CD8-positive, alpha-beta memory T cell (primary cell): ENCODE results near the gene EQTN. TPM values are rescaled to one million over a fixed set of nuclear protein-coding genes. Genes with fewer than 3 reads are reported as not detected.
"Not testable (repeated sequence)": the region's sequence is repeated elsewhere in the genome, so short reads cannot be mapped to it uniquely, and the experiment has no call there.

Experiments
- CTCF ChIA-PET: fragments of 350-600 bp; sonication (Branson Sonifier 250); formaldehyde crosslinking; loops from one replicate; lab custom pipeline; 2021; ENCODE audit warnings: antibody characterized with exemption; lab: Charles Lee
- POLR2A ChIA-PET: fragments of 350-600 bp; sonication (Branson Sonifier 250); formaldehyde crosslinking; loops from one replicate; lab custom pipeline; 2021; ENCODE audit warnings: antibody characterized with exemption; lab: Charles Lee
- DNase-seq, 5 donors: peaks; one replicate each; pipeline versions ENCODE4 v3.0.0 to v3.0.0-alpha.2; 2020 to 2022; ENCODE audit warnings: mixed read lengths in 1 of 5
- H3K27ac ChIP-seq: one replicate; pipeline ENCODE4 v1.7.0; 2013; ENCODE audit warnings: low read depth, mild to moderate bottlenecking, low read length, moderate library complexity
- H3K27me3 ChIP-seq: 2 replicates; pipeline ENCODE4 v1.7.0; 2013; ENCODE audit warnings: low read length, mild to moderate bottlenecking; ENCODE audit not compliant: insufficient read depth, poor library complexity, severe bottlenecking
- H3K36me3 ChIP-seq: 2 replicates; pipeline ENCODE4 v1.7.0; 2013; ENCODE audit warnings: mild to moderate bottlenecking, low read length, moderate library complexity; ENCODE audit not compliant: insufficient read depth
- H3K4me1 ChIP-seq: 2 replicates; pipeline ENCODE4 v1.7.0; 2013; ENCODE audit warnings: mild to moderate bottlenecking, low read length, moderate library complexity; ENCODE audit not compliant: insufficient read depth
- H3K4me3 ChIP-seq: 2 replicates; pipeline ENCODE4 v1.7.0; 2013; ENCODE audit warnings: mild to moderate bottlenecking, low read length
- H3K9me3 ChIP-seq: 2 replicates; pipeline ENCODE4 v1.7.0; 2013; ENCODE audit warnings: mild to moderate bottlenecking, low read length
- H3K27ac Mint-ChIP-seq, 8 donors: one replicate each; pipeline ENCODE4 v1.8.0; 2020 to 2021; ENCODE audit warnings: mixed read lengths in 8 of 8, mild to moderate bottlenecking in 6 of 8, inconsistent platforms in 3 of 8, moderate library complexity in 3 of 8
- H3K27me3 Mint-ChIP-seq, 2 donors: one replicate each; pipeline ENCODE4 v1.8.0; 2020 to 2021; ENCODE audit warnings: mixed read lengths in 2 of 2, mild to moderate bottlenecking in 1 of 2, moderate library complexity in 1 of 2
- H3K36me3 Mint-ChIP-seq, 3 donors: one replicate each; pipeline ENCODE4 v1.8.0; 2020 to 2021; ENCODE audit warnings: mixed read lengths in 3 of 3, inconsistent platforms in 1 of 3, mild to moderate bottlenecking in 1 of 3
- H3K4me1 Mint-ChIP-seq, 3 donors: one replicate each; pipeline ENCODE4 v1.8.0; 2020 to 2021; ENCODE audit warnings: mixed read lengths in 3 of 3, inconsistent platforms in 1 of 3, mild to moderate bottlenecking in 1 of 3
- H3K4me3 Mint-ChIP-seq, 7 donors: one replicate each; pipeline ENCODE4 v1.8.0; 2020 to 2021; ENCODE audit warnings: mixed read lengths in 7 of 7, mild to moderate bottlenecking in 6 of 7, moderate library complexity in 4 of 7, inconsistent platforms in 2 of 7
- H3K9me3 Mint-ChIP-seq, 5 donors: one replicate each; pipeline ENCODE4 v1.8.0; 2020 to 2022; ENCODE audit warnings: mixed read lengths in 5 of 5, mild to moderate bottlenecking in 3 of 5, moderate library complexity in 2 of 5, inconsistent platforms in 1 of 5
- polyA plus RNA-seq: library from polyadenylated mRNA; unstranded; fragments of 300-500 nt; fragmentation: Illumina TruSeq; gene quantifications from one replicate; pipeline ENCODE4 v1.2.3, GENCODE V29; 2021
- total RNA-seq, 2 experiments: library from RNA; stranded (reverse); gene quantifications; one replicate each; pipeline ENCODE4 v1.2.3, GENCODE V29; 2021

EQTN gene
- total and polyA plus RNA-seq, 3 experiments from 2014 or later = not detected

DNA sequence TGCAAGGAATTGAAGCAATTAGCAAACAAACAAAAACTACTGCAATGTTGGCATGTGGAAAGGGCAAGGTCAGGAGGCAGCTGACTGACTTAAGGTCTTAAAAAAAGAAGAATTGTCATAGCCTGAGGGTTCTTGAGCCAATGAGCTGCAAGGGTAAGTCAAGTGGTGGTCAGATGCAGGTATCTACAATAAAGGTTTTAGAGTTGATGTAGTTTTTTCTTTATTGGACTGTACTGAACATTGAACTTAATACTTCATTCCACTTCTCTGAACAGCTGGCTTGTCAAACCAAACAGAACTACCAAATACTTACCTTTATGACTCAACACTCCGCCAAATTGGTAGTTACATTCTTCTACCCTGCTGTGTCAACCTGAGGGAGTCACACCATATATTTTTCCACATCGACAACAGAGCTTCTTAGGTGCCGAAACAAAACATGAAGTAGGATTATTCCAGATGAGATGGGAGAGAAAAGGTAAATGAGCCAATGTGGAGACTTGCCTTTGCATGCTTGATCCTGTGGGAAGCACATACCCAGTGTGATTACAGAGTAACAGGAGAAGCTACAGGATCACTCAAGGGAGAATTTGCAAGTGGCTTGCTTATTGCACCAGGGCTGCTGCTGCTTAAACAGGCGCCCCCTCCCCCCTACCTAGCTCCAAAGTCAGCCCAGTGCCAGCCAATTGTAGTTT lies 35.3 kb downstream of the EQTN start:
- no peaks in the 10 kb centered on the region for H3K9me3 Mint-ChIP-seq
- H3K36me3 Mint-ChIP-seq = no peaks in the 10 kb centered on the region
- no peaks in the 10 kb centered on the region for H3K27me3 ChIP-seq
- H3K27ac Mint-ChIP-seq = no peak overlapping the region
- no peak overlapping the region for H3K4me3 Mint-ChIP-seq
- DNase-seq = no peak
- ChIA-PET POLR2A (no interaction called here), CTCF (no interaction called here)
- peaks cover 2 to 6% of the 10 kb centered on the region in 2 donors for H3K27me3 Mint-ChIP-seq
- no peaks in the 10 kb centered on the region for H3K9me3 ChIP-seq
- no peaks in the 10 kb centered on the region for H3K36me3 ChIP-seq
- no peak overlapping the region for H3K4me3 ChIP-seq
- H3K27ac ChIP-seq = no peak overlapping the region
- no peaks in the 10 kb centered on the region for H3K4me1 Mint-ChIP-seq
- H3K4me1 ChIP-seq = no peaks in the 10 kb centered on the region

DNA sequence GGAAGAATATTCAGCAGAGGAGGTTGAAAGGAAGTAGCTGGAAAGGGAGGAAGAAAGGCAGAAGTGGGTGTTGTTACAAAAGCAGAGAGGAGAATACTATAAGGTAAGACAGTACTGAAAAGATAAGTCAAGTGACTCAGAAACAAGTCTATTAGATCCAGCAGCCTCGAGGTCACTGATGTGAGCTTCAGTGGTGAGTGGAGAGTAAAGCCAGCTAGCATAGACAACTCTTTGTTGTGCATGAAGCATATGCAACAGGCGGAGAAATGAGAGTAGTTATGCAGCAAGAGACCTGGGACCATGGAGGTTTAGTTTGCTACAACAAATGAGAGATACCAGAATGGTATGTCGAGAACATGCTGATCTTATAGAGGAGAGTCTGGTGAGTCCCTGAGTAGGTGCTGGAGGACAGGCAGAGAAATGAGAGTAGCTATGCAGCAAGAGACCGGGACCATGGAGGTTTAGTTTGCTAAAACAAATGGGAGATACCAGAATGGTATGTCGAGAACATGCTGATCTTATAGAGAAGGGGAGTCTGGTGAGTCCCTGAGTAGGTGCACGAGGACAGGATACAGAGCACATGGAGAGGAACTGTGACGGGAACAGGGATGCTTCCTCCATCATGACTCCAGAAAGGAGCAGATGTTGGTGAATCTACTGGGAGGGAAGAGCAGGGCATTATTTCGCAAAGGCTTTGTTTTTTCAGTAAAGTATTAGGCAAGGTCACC lies 36.0 kb downstream of the EQTN start:
- no peaks in the 10 kb centered on the region for H3K36me3 Mint-ChIP-seq
- H3K27ac Mint-ChIP-seq = no peak overlapping the region
- Histone ChIP-seq H3K27ac (no peak overlapping the region), H3K9me3 (no peaks in the 10 kb centered on the region), H3K4me1 (no peaks in the 10 kb centered on the region), H3K27me3 (no peaks in the 10 kb centered on the region), H3K36me3 (no peaks in the 10 kb centered on the region), H3K4me3 (no peak overlapping the region)
- no peak overlapping the region for H3K4me3 Mint-ChIP-seq
- no peak for DNase-seq
- CTCF ChIA-PET = no interaction called here
- no peaks in the 10 kb centered on the region for H3K9me3 Mint-ChIP-seq
- no peaks in the 10 kb centered on the region for H3K4me1 Mint-ChIP-seq
- H3K27me3 Mint-ChIP-seq = peaks cover 2 to 6% of the 10 kb centered on the region in 2 donors
- POLR2A ChIA-PET = no interaction called here

DNA sequence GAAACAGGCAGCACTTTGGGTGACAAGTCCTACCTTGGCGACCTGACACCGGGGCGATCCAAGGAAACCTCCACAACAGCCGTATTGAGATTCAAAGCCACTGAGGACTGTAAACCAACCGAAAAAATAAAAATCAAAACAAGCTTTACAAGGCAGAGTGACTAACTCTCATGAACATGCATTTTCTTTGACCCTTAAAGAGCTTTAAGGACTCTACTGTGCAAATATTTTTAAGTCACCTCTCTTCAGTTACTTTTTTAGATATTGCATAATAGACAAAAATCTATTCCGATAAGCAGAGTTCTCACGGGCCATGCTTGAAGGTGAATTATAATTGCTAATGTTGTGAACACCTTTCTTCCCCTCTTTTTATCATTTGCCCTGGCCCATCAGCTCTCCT lies 38.3 kb downstream of the EQTN start:
- H3K27ac Mint-ChIP-seq = no peak overlapping the region
- no peaks in the 10 kb centered on the region for H3K36me3 Mint-ChIP-seq
- Histone ChIP-seq H3K4me3 (no peak overlapping the region), H3K36me3 (no peaks in the 10 kb centered on the region), H3K27ac (no peak overlapping the region), H3K27me3 (no peaks in the 10 kb centered on the region), H3K4me1 (no peaks in the 10 kb centered on the region), H3K9me3 (no peaks in the 10 kb centered on the region)
- H3K4me1 Mint-ChIP-seq = no peaks in the 10 kb centered on the region
- ChIA-PET POLR2A (no interaction called here), CTCF (interaction anchor here (1.4 kb wide), 1 partner anchor 18 kb away, joined by 3 read pairs; no protein-coding TSS in a partner anchor)
- H3K27me3 Mint-ChIP-seq = peaks cover 0 to 2% of the 10 kb centered on the region in 2 donors
- peaks cover 0 to 3% (median 0%) of the 10 kb centered on the region in 5 donors for H3K9me3 Mint-ChIP-seq
- DNase-seq = no peak
- no peak overlapping the region for H3K4me3 Mint-ChIP-seq

DNA sequence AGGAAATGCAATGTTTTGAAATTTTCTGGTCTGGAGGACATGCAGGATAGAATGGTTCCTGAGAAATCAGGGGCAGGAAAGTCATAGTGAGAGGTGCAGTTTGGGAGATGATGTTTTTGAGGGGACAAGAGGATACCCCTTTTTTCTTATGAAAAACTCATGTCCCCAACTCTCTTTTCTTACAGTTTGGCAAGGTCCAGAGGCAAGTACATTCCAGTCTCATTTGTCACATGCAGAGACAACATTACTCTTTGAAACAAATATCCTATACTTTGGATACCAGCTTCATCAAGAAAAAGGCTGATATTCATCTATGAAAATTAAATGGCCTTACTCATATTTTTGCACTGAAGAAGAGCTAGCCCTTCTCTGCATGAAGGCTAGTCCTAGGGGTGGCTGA lies 48.2 kb downstream of the EQTN start:
- H3K4me1 ChIP-seq = no peaks in the 10 kb centered on the region
- Mint-ChIP-seq H3K4me1 (no peaks in the 10 kb centered on the region), H3K9me3 (peaks cover 0 to 5% (median 0%) of the 10 kb centered on the region in 5 donors), H3K27ac (no peak overlapping the region), H3K36me3 (no peaks in the 10 kb centered on the region), H3K27me3 (peaks cover 5 to 6% of the 10 kb centered on the region in 2 donors), H3K4me3 (no peak overlapping the region)
- ChIA-PET POLR2A (no interaction called here), CTCF (no interaction called here)
- H3K36me3 ChIP-seq = no peaks in the 10 kb centered on the region
- H3K27ac ChIP-seq = no peak overlapping the region
- H3K27me3 ChIP-seq = no peaks in the 10 kb centered on the region
- H3K4me3 ChIP-seq = no peak overlapping the region
- no peak for DNase-seq
- H3K9me3 ChIP-seq = no peaks in the 10 kb centered on the region

DNA sequence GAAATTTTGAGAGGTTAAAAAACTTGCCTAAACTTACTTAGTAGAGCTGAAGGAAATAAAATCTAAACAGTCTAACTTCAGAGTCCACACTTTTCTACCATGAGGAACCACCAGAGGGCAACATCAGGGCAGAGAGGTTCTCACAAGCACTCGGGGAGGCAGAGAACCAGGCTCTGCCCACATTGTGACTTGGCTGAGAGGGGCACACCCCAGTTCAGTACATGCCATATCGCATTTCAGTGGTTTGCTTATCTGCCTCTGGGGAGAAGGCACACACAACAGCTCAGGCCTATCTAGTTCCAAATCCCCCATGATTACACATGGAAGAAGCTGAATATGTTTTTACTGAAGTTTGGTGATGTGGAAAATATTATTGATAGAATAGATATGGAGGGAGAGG lies 49.2 kb downstream of the EQTN start:
- no peak overlapping the region for H3K27ac ChIP-seq
- no peaks in the 10 kb centered on the region for H3K36me3 ChIP-seq
- ChIA-PET CTCF (no interaction called here), POLR2A (no interaction called here)
- Mint-ChIP-seq H3K36me3 (no peaks in the 10 kb centered on the region), H3K27ac (no peak overlapping the region), H3K4me1 (no peaks in the 10 kb centered on the region), H3K27me3 (peaks cover 2 to 6% of the 10 kb centered on the region in 2 donors), H3K4me3 (no peak overlapping the region), H3K9me3 (peaks cover 0 to 4% (median 2%) of the 10 kb centered on the region in 5 donors)
- no peak for DNase-seq
- no peak overlapping the region for H3K4me3 ChIP-seq
- no peaks in the 10 kb centered on the region for H3K9me3 ChIP-seq
- H3K27me3 ChIP-seq = no peaks in the 10 kb centered on the region
- no peaks in the 10 kb centered on the region for H3K4me1 ChIP-seq

DNA sequence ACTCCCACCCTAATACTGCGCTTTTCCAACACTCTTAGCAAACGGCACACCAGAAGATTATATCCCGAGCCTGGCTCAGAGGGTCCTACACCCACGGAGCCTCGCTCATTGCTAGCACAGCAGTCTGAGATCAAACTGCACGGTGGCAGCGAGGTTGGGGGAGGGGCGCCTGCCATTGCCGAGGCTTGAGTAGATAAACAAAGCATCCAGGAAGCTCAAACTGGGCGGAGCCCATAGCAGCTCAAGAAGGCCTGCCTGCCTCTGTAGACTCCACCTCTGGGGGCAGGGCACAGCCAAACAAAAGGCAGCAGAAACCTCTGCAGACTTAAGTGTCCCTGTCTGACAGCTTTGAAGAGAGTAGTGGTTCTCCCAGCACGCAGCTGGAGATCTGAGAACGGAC lies 57.3 kb downstream of the EQTN start:
- H3K27me3 Mint-ChIP-seq, H3K9me3 ChIP-seq, H3K4me3 Mint-ChIP-seq, POLR2A ChIA-PET, H3K4me3 ChIP-seq, CTCF ChIA-PET, H3K27ac Mint-ChIP-seq, H3K36me3 Mint-ChIP-seq, H3K36me3 ChIP-seq, H3K27me3 ChIP-seq, H3K4me1 ChIP-seq, H3K4me1 Mint-ChIP-seq, H3K27ac ChIP-seq, DNase-seq: not testable (repeated sequence)
- peaks cover 2 to 17% (median 4%) of the 10 kb centered on the region in 5 donors for H3K9me3 Mint-ChIP-seq

Other genes starting within 250 kb of the EQTN start
- gene TEK, start 187.9 kb downstream of the EQTN start, total RNA-seq = not detected
- not detected for gene TEK, start 187.9 kb downstream of the EQTN start, polyA plus RNA-seq
- gene IFNK, start 227.1 kb upstream of the EQTN start, total RNA-seq = not detected
- not detected for gene IFNK, start 227.1 kb upstream of the EQTN start, polyA plus RNA-seq
- under 1 TPM; 0.20 to 0.29 TPM for gene MOB3B, start 232.7 kb upstream of the EQTN start, total RNA-seq
- 0.07 TPM for gene MOB3B, start 232.7 kb upstream of the EQTN start, polyA plus RNA-seq